HuH-7.5 (cell line): Measurements from ENCODE around the gene DIO1.
"Not testable (repeated sequence)": the region's sequence is repeated elsewhere in the genome, so short reads cannot be mapped to it uniquely, and the experiment has no call there.

Experiments used
- DNase-seq: peaks from one replicate; pipeline ENCODE4 v3.0.0; 2011; ENCODE audit warnings: low spot score

DIO1 gene

GRCh38 chr1:53893999-53894636 is at the start of gene DIO1:
Gene DIO1, plus strand, starts transcription at chr1:53894187. Its CDS starts 24 bp downstream, at chr1:53894211.
- no peak for DNase-seq

GRCh38 chr1:53847980-53848379 is 46.0 kb upstream of the DIO1 start:
- DNase-seq: no peak

- no peak for DNase-seq
These were observed 43.8 kb upstream of the DIO1 start for GRCh38 chr1:53850082-53850673.

GRCh38 chr1:53851571-53852285 is 42.3 kb upstream of the DIO1 start:
- no peak for DNase-seq

- peak; percentile 36 for DNase-seq
These were observed 33.0 kb upstream of the DIO1 start for GRCh38 chr1:53860967-53861411.

GRCh38 chr1:53862507-53862906 is 31.5 kb upstream of the DIO1 start:
- no peak for DNase-seq

GRCh38 chr1:53868565-53868964 is 25.4 kb upstream of the DIO1 start:
- no peak for DNase-seq

GRCh38 chr1:53869454-53870117 is 24.4 kb upstream of the DIO1 start:
- DNase-seq: no peak

GRCh38 chr1:53871221-53871620 is 22.8 kb upstream of the DIO1 start:
- DNase-seq: no peak

- DNase-seq: no peak
These were observed 22.1 kb upstream of the DIO1 start for GRCh38 chr1:53871773-53872484.

- DNase-seq: not testable (repeated sequence)
These were observed 18.8 kb upstream of the DIO1 start for GRCh38 chr1:53875150-53875549.

GRCh38 chr1:53878492-53879105 is 15.4 kb upstream of the DIO1 start:
- DNase-seq: no peak

GRCh38 chr1:53881853-53882252 is 12.1 kb upstream of the DIO1 start:
- not testable (repeated sequence) for DNase-seq

- DNase-seq: not testable (repeated sequence)
These were observed 10.4 kb upstream of the DIO1 start for GRCh38 chr1:53883600-53883999.

GRCh38 chr1:53888681-53889080 is 5.3 kb upstream of the DIO1 start:
- DNase-seq: no peak

- peak; percentile 71 for DNase-seq
These were observed 4.4 kb upstream of the DIO1 start, which contains the start of gene YIPF1 for GRCh38 chr1:53889304-53890298. Gene YIPF1, minus strand, starts transcription at chr1:53889797. Its CDS starts 860 bp downstream, at chr1:53888937.

GRCh38 chr1:53890522-53890941 is 3.5 kb upstream of the DIO1 start:
- DNase-seq: no peak

- DNase-seq: no peak
These were observed 3.0 kb upstream of the DIO1 start for GRCh38 chr1:53891018-53891417.

- DNase-seq: no peak
These were observed 2.3 kb upstream of the DIO1 start for GRCh38 chr1:53891678-53892077.

GRCh38 chr1:53892911-53893310 is 1.1 kb upstream of the DIO1 start:
- DNase-seq: no peak
